Naive thymus-derived CD4-positive, alpha-beta T cell (primary cell): ENCODE measurements around the gene SPRR4. TPM values are rescaled to one million over a fixed set of nuclear protein-coding genes. Genes with fewer than 3 reads are reported as not detected.

Experiments used
- ATAC-seq: fragments of 150-1000 bp; cut with Tn5 transposase; 2 replicates; pipeline ENCODE4 v1.10.0; 2021; ENCODE audit warnings: mild to moderate bottlenecking, moderate library complexity
- CTCF ChIA-PET: fragments of 350-600 bp; sonication (Branson Sonifier 250); formaldehyde crosslinking; loops from one replicate; lab custom pipeline; 2021; ENCODE audit warnings: antibody characterized with exemption; lab: Charles Lee
- POLR2A ChIA-PET: fragments of 350-600 bp; sonication (Branson Sonifier 250); formaldehyde crosslinking; loops from one replicate; lab custom pipeline; 2021; ENCODE audit warnings: antibody characterized with exemption, inconsistent platforms; lab: Charles Lee
- DNase-seq, 9 donors: peaks; one replicate each; pipeline versions ENCODE4 v3.0.0 to v3.0.0-alpha.2; 2020 to 2022; ENCODE audit warnings: mixed read lengths in 1 of 9
- H3K27ac ChIP-seq: one replicate; pipeline ENCODE4 v1.7.0; 2013; ENCODE audit warnings: mild to moderate bottlenecking, low read depth, low read length, moderate library complexity
- H3K27me3 ChIP-seq, 2 donors: one replicate each; pipeline ENCODE4 v1.7.0; 2013; ENCODE audit warnings: low read length in 2 of 2, mild to moderate bottlenecking in 2 of 2, moderate library complexity in 2 of 2; ENCODE audit not compliant: control insufficient read depth in 2 of 2, insufficient read depth in 2 of 2
- H3K36me3 ChIP-seq, 3 experiments: 1 replicate in 2 of 3; 2 replicates in 1 of 3; pipeline ENCODE4 v1.7.0; 2013; ENCODE audit warnings: low read length in 3 of 3, mild to moderate bottlenecking in 3 of 3, moderate library complexity in 1 of 3; ENCODE audit not compliant: insufficient read depth in 3 of 3, control insufficient read depth in 2 of 3
- H3K4me1 ChIP-seq, 2 donors: one replicate each; pipeline ENCODE4 v1.7.0; 2013; ENCODE audit warnings: low read length in 2 of 2, mild to moderate bottlenecking in 2 of 2, moderate library complexity in 1 of 2; ENCODE audit not compliant: control insufficient read depth in 2 of 2, insufficient read depth in 2 of 2
- H3K4me3 ChIP-seq: 2 replicates; pipeline ENCODE4 v1.7.0; 2013; ENCODE audit warnings: mild to moderate bottlenecking, low read length
- H3K9me3 ChIP-seq, 3 experiments: 1 replicate in 2 of 3; 2 replicates in 1 of 3; pipeline ENCODE4 v1.7.0; 2013; ENCODE audit warnings: low read length in 3 of 3; ENCODE audit not compliant: control insufficient read depth in 2 of 3
- H3K27ac Mint-ChIP-seq, 9 donors: one replicate each; pipeline ENCODE4 v1.8.0; 2020 to 2022; ENCODE audit warnings: mixed read lengths in 9 of 9, mild to moderate bottlenecking in 8 of 9, moderate library complexity in 5 of 9, inconsistent platforms in 2 of 9
- H3K27me3 Mint-ChIP-seq, 5 donors: one replicate each; pipeline ENCODE4 v1.8.0; 2021 to 2022; ENCODE audit warnings: mixed read lengths in 5 of 5, mild to moderate bottlenecking in 1 of 5
- H3K36me3 Mint-ChIP-seq, 5 donors: one replicate each; pipeline ENCODE4 v1.8.0; 2020 to 2022; ENCODE audit warnings: mixed read lengths in 5 of 5, mild to moderate bottlenecking in 3 of 5, inconsistent platforms in 1 of 5
- H3K4me1 Mint-ChIP-seq, 7 donors: one replicate each; pipeline ENCODE4 v1.8.0; 2020 to 2022; ENCODE audit warnings: mixed read lengths in 7 of 7, mild to moderate bottlenecking in 3 of 7, inconsistent platforms in 1 of 7
- H3K4me3 Mint-ChIP-seq, 10 donors: one replicate each; pipeline ENCODE4 v1.8.0; 2020 to 2022; ENCODE audit warnings: mild to moderate bottlenecking in 10 of 10, mixed read lengths in 10 of 10, moderate library complexity in 6 of 10, inconsistent platforms in 2 of 10
- H3K9me3 Mint-ChIP-seq, 11 donors: one replicate each; pipeline ENCODE4 v1.8.0; 2020 to 2022; ENCODE audit warnings: mixed read lengths in 11 of 11, mild to moderate bottlenecking in 4 of 11, inconsistent platforms in 1 of 11, moderate library complexity in 1 of 11
- intact Hi-C, 2 donors: fragments of 100-400 bp; cut with micrococcal nuclease; formaldehyde crosslinking; loops; one replicate each; pipeline ENCODE4 v1.15.1; 2023
- polyA plus RNA-seq, 2 donors: library from polyadenylated mRNA; unstranded; fragments of 300-500 nt; fragmentation: Illumina TruSeq; gene quantifications; one replicate each; pipeline ENCODE4 v1.2.3, GENCODE V29; 2021
- total RNA-seq, 6 experiments: library from RNA in 5 of 6; stranded (reverse) in 5 of 6; gene quantifications; 1 replicate in 5 of 6; 2 replicates in 1 of 6; pipeline ENCODE4 v1.2.3 and lab custom pipeline; 2021 to 2026

SPRR4 gene
- total and polyA plus RNA-seq, 7 experiments from 2014 or later, result not detected

DNA sequence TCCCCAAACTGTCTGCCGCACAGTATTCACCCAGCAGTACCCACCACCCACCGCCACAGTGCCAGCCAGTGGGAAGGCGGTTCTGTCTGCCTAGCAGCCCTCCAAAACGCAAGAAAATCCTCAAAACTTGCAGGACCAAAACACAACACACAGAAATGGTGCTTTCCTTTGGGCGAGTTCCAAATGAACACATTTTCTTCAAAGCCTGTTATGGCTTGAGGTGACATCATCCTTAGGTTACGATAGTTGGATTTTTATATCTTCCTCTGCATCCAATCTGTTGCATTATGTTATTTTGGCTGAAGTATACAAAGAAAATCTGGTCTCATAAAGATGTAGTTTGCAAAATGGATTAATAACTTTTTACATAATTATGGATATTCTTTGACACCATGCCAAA, 22.7 kb downstream of the SPRR4 start:
- no peaks in the 10 kb centered on the region for H3K27me3 ChIP-seq
- H3K36me3 ChIP-seq, result no peaks in the 10 kb centered on the region
- no peaks in the 10 kb centered on the region for H3K4me1 Mint-ChIP-seq
- no peaks in the 10 kb centered on the region for H3K9me3 ChIP-seq
- H3K4me3 Mint-ChIP-seq, result peak overlapping the region in 1 of 10 donors; percentile 4
- no peak overlapping the region for H3K27ac ChIP-seq
- CTCF ChIA-PET, result no interaction called here
- H3K27me3 Mint-ChIP-seq, result peaks cover 19 to 32% (median 23%) of the 10 kb centered on the region in 5 donors
- intact Hi-C loops, result no loop called here
- H3K36me3 Mint-ChIP-seq, result no peaks in the 10 kb centered on the region
- peaks cover 0 to 19% (median 5%) of the 10 kb centered on the region in 11 donors for H3K9me3 Mint-ChIP-seq
- DNase-seq (no peak), ATAC-seq (no peak)
- H3K27ac Mint-ChIP-seq, result no peak overlapping the region
- no peak overlapping the region for H3K4me3 ChIP-seq
- H3K4me1 ChIP-seq, result no peaks in the 10 kb centered on the region
- POLR2A ChIA-PET, result no interaction called here

DNA sequence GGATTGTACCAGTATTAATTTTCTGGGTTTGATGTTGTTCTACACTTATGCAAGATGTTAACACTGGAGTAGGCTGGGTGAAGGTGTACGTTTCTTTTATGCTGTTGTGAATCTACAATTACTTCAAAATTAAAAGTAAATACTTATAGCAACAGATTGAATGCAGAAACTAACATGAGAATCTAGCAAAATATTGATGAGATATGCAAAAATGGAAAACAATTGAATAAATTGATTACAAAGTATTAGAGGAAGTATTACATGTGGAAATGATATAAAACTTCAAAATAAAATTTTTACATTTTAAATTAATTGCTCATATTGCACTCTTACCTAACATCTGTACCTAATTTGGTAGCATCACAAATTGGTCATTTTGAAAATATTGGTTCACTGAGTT, 25.4 kb downstream of the SPRR4 start:
- ChIA-PET CTCF (no interaction called here), POLR2A (no interaction called here)
- intact Hi-C loops, result no loop called here
- Mint-ChIP-seq H3K27ac (no peak overlapping the region), H3K4me3 (no peak overlapping the region), H3K27me3 (peaks cover 18 to 31% (median 26%) of the 10 kb centered on the region in 5 donors), H3K4me1 (no peaks in the 10 kb centered on the region), H3K9me3 (peaks cover 0 to 19% (median 5%) of the 10 kb centered on the region in 11 donors), H3K36me3 (no peaks in the 10 kb centered on the region)
- no peak for ATAC-seq
- Histone ChIP-seq H3K27me3 (no peaks in the 10 kb centered on the region), H3K36me3 (no peaks in the 10 kb centered on the region), H3K4me1 (no peaks in the 10 kb centered on the region), H3K9me3 (no peaks in the 10 kb centered on the region), H3K27ac (no peak overlapping the region), H3K4me3 (no peak overlapping the region)
- no peak for DNase-seq

DNA sequence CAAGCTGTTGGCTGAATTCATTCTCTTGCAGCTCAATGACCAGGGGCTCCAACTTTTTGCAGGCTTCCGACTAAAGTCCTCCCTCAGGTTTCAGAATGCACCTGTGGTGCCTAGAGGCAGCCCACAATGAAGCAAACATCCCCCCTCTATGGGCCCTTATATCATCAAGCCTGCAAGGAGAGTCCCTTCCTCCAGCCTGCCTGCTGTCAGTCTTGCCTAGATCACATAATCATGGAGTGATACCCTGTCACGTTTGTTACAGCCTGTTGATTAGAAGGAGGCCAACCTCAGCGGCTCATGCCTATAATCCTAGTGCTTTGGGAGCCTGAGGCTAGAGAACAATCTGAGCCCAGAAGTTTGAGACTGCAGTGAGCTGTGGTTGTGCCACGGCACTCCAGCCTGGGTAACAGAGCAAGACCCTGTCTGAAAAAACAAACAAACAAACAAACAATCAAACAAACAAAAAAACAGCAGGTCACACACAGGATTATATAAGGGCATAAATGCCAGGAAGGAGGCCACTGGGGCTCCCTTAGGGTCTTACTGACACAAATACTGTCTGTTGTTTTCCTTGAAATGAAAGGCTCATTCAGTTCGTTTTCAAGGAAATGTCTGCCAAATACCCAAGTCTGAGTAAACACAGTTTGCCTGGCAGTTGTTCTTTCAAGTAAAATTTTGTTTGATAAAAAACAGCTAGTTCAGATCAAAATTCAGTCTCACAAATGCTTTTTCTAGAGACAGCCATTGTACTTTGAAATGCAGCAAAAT, 26.4 kb downstream of the SPRR4 start:
- no peak for ATAC-seq
- no peak overlapping the region for H3K4me3 ChIP-seq
- Mint-ChIP-seq H3K27ac (no peak overlapping the region), H3K9me3 (peaks cover 0 to 19% (median 5%) of the 10 kb centered on the region in 11 donors), H3K4me1 (no peaks in the 10 kb centered on the region), H3K4me3 (no peak overlapping the region), H3K27me3 (peaks cover 17 to 25% (median 23%) of the 10 kb centered on the region in 5 donors), H3K36me3 (no peaks in the 10 kb centered on the region)
- H3K4me1 ChIP-seq, result no peaks in the 10 kb centered on the region
- H3K36me3 ChIP-seq, result no peaks in the 10 kb centered on the region
- CTCF ChIA-PET, result no interaction called here
- intact Hi-C loops, result no loop called here
- POLR2A ChIA-PET, result no interaction called here
- H3K27ac ChIP-seq, result no peak overlapping the region
- no peaks in the 10 kb centered on the region for H3K27me3 ChIP-seq
- no peaks in the 10 kb centered on the region for H3K9me3 ChIP-seq
- DNase-seq, result no peak

DNA sequence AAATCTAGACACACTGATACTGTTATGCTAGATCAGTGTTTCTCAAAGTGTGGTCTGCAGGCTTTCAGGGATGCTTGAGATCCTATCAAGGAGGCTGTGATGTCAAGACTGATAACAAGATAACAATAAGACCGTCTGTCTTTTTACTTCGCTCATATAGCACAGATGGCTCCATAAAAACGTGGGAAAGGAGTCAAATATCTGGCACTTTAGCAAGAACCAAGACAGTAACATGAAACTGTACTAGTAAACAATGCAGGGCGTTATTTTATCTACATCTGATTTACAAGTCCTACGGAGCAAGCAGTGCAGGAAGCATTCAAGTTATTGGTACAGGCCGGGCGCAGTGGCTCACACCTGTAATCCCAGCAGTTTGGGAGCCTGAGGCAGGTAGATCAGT, 27.5 kb downstream of the SPRR4 start:
- H3K27me3 ChIP-seq, result no peaks in the 10 kb centered on the region
- Mint-ChIP-seq H3K9me3 (peaks cover 0 to 19% (median 5%) of the 10 kb centered on the region in 11 donors), H3K27me3 (peaks cover 15 to 29% (median 24%) of the 10 kb centered on the region in 5 donors), H3K4me3 (no peak overlapping the region), H3K36me3 (no peaks in the 10 kb centered on the region), H3K4me1 (no peaks in the 10 kb centered on the region), H3K27ac (no peak overlapping the region)
- H3K27ac ChIP-seq, result no peak overlapping the region
- intact Hi-C loops, result no loop called here
- ChIA-PET POLR2A (no interaction called here), CTCF (no interaction called here)
- no peaks in the 10 kb centered on the region for H3K4me1 ChIP-seq
- ATAC-seq, result no peak
- no peaks in the 10 kb centered on the region for H3K9me3 ChIP-seq
- H3K36me3 ChIP-seq, result no peaks in the 10 kb centered on the region
- H3K4me3 ChIP-seq, result no peak overlapping the region
- no peak for DNase-seq

DNA sequence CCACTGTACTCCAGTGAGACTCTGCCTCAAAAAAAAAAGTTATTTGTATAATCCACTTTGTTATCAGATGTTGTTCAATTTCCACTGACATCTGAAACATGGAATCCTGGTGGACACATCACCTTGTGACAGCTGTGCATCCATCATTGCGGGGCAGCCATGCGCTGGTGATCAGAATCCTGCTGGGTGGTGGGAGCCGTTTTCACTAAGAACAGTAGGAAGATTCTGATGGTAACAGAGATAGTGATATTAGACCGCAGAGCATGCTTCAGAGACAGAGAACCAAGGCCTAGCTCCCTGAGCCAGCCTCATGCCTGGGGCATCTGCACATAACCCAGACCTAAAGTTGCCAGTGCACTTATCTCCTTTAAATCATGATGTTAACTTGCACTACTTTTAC, 28.0 kb downstream of the SPRR4 start:
- intact Hi-C loops, result no loop called here
- H3K4me1 Mint-ChIP-seq, result peaks cover 0 to 1% (median 0%) of the 10 kb centered on the region in 7 donors
- no peak for ATAC-seq

DNA sequence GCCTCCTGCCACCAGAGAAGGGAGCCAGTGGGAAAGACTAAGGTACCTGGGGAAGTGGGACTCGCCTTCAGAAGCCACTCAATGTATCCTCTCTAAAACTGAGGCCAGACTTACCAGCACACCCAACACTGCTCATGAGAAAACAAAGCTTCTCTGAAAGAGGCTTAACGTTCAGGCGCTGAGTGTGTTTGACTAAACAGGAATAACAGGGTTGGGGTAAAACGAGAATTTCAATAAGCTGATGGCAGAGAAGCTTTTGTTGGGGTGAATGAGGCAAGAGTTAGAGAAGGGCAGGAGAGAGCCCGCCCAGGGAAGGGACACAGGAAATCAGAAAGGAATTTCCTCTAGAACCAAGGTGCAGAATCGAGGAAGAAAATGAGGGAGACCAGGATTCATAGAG, 29.4 kb downstream of the SPRR4 start:
- Mint-ChIP-seq H3K4me1 (peaks cover 0 to 2% (median 0%) of the 10 kb centered on the region in 7 donors), H3K9me3 (peaks cover 0 to 13% (median 7%) of the 10 kb centered on the region in 11 donors), H3K27me3 (peaks cover 10 to 35% (median 21%) of the 10 kb centered on the region in 5 donors), H3K4me3 (peak overlapping the region in 1 of 10 donors; percentile 56), H3K27ac (no peak overlapping the region), H3K36me3 (no peaks in the 10 kb centered on the region)
- DNase-seq, result no peak
- CTCF ChIA-PET, result no interaction called here
- intact Hi-C loops, result no loop called here
- POLR2A ChIA-PET, result no interaction called here
- ATAC-seq, result no peak
- no peaks in the 10 kb centered on the region for H3K4me1 ChIP-seq
- no peaks in the 10 kb centered on the region for H3K36me3 ChIP-seq
- H3K4me3 ChIP-seq, result no peak overlapping the region
- H3K27ac ChIP-seq, result no peak overlapping the region
- H3K27me3 ChIP-seq, result no peaks in the 10 kb centered on the region
- no peaks in the 10 kb centered on the region for H3K9me3 ChIP-seq

More for the DNA sequence above, 28.0 kb downstream of the SPRR4 start:
- POLR2A ChIA-PET, result no interaction called here
- Histone ChIP-seq H3K4me3 (no peak overlapping the region), H3K27ac (no peak overlapping the region), H3K27me3 (no peaks in the 10 kb centered on the region), H3K9me3 (no peaks in the 10 kb centered on the region), H3K36me3 (no peaks in the 10 kb centered on the region), H3K4me1 (no peaks in the 10 kb centered on the region)
- no peak overlapping the region for H3K4me3 Mint-ChIP-seq
- H3K27me3 Mint-ChIP-seq, result peaks cover 14 to 28% (median 24%) of the 10 kb centered on the region in 5 donors
- H3K9me3 Mint-ChIP-seq, result peaks cover 0 to 19% (median 5%) of the 10 kb centered on the region in 11 donors
- no peaks in the 10 kb centered on the region for H3K36me3 Mint-ChIP-seq
- CTCF ChIA-PET, result no interaction called here
- no peak overlapping the region for H3K27ac Mint-ChIP-seq
- no peak for DNase-seq

DNA sequence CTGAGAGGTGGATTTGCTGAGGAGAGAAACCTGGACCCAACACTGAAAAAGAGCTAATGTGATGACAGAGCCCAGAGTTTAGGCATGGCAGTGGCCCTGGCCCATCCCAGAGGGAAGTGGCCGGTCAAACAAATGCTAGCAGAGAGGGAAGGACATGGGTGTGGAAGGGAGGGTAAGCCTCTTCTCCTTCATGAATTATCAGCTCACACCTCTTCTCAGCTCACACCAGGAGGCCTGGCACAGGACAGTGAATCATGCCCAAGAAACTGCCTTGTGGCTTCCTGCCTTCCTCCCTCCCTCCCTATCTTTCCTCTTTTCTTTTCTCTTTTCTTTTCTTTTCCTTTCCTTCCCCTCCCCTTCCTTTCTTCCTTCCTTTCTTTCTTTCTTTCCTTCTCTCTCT, 29.8 kb downstream of the SPRR4 start:
- Histone ChIP-seq H3K4me1 (no peaks in the 10 kb centered on the region), H3K4me3 (no peak overlapping the region), H3K36me3 (no peaks in the 10 kb centered on the region), H3K9me3 (no peaks in the 10 kb centered on the region), H3K27ac (no peak overlapping the region), H3K27me3 (no peaks in the 10 kb centered on the region)
- ATAC-seq, result no peak
- intact Hi-C loops, result no loop called here
- no peak for DNase-seq
- Mint-ChIP-seq H3K9me3 (peaks cover 0 to 10% (median 3%) of the 10 kb centered on the region in 11 donors), H3K27me3 (peaks cover 7 to 30% (median 21%) of the 10 kb centered on the region in 5 donors), H3K4me1 (peaks cover 0 to 2% (median 0%) of the 10 kb centered on the region in 7 donors), H3K4me3 (no peak overlapping the region), H3K27ac (no peak overlapping the region), H3K36me3 (no peaks in the 10 kb centered on the region)
- POLR2A ChIA-PET, result no interaction called here
- CTCF ChIA-PET, result no interaction called here
